Stimulated activated CD4-positive, alpha-beta T cell treated with anti-CD3 and anti-CD28 coated beads, Interleukin-12 subunit alpha, Interleukin-12 subunit beta, amount 100 ng/mL, for 48 hours (primary cell): ENCODE measurements around the gene S100PBP.

Source experiments
- DNase-seq, 3 donors: peaks; one replicate each; pipeline ENCODE4 v3.0.0-alpha.2; 2020; ENCODE audit warnings: low read depth in 2 of 3, low spot score in 1 of 3

Gene S100PBP

GRCh38 chr1:32868806-32869455 is 51.5 kb downstream of the S100PBP start:
- no peak for DNase-seq

GRCh38 chr1:32869923-32870614 is 52.6 kb downstream of the S100PBP start:
- DNase-seq, result no peak

- DNase-seq, result no peak
These were observed 53.3 kb downstream of the S100PBP start, which contains the start of gene FNDC5 for GRCh38 chr1:32870615-32871363. Gene FNDC5 (minus strand): TSS chr1:32870912.

GRCh38 chr1:32871364-32872191 is 54.1 kb downstream of the S100PBP start:
- no peak for DNase-seq

GRCh38 chr1:32872192-32872460 is 54.7 kb downstream of the S100PBP start:
- no peak for DNase-seq

- DNase-seq, result no peak
These were observed 56.0 kb downstream of the S100PBP start for GRCh38 chr1:32873484-32873883.

GRCh38 chr1:32874860-32875752 is 57.7 kb downstream of the S100PBP start:
- no peak for DNase-seq

- peak in 2 of 3 donors; percentile 42 to 63 for DNase-seq
These were observed 59.1 kb downstream of the S100PBP start for GRCh38 chr1:32876341-32877210.

- no peak for DNase-seq
These were observed 60.0 kb downstream of the S100PBP start for GRCh38 chr1:32877211-32878110.

GRCh38 chr1:32878183-32878582 is 60.7 kb downstream of the S100PBP start:
- DNase-seq, result no peak

GRCh38 chr1:32878637-32879041 is 61.2 kb downstream of the S100PBP start:
- DNase-seq, result no peak

- DNase-seq, result no peak
These were observed 63.8 kb downstream of the S100PBP start for GRCh38 chr1:32881291-32881690.

GRCh38 chr1:32881871-32882850 is 64.7 kb downstream of the S100PBP start:
- DNase-seq, result no peak

- no peak for DNase-seq
These were observed 66.0 kb downstream of the S100PBP start for GRCh38 chr1:32883338-32884031.

GRCh38 chr1:32884032-32884372 is 66.5 kb downstream of the S100PBP start:
- DNase-seq, result no peak

- DNase-seq, result no peak
These were observed 67.3 kb downstream of the S100PBP start for GRCh38 chr1:32884726-32885125.

GRCh38 chr1:32885676-32886003 is 68.2 kb downstream of the S100PBP start:
- DNase-seq, result no peak
